Measurements from ENCODE around the gene PDIA5.

Gene PDIA5

DNA sequence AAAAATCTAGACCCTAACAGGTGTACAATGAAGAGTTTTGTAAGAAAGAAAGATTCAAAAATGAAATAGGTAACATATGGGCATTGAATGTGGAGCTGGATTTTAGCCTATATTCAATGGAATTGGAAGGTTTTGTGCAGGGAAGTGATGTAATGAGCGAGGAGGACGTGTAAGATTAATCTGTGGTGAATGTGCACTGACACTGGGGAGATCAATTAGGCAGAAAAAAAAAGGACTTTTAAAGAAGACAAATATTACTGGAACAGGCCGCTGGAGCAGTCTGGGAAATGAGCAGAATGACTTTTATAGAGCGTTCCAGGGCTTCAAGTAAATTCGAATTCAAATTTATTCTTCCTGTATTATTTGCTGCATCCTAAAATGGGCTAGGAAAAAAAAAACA, 55.2 kb downstream of the PDIA5 start:
- DNase-seq: no peak

DNA sequence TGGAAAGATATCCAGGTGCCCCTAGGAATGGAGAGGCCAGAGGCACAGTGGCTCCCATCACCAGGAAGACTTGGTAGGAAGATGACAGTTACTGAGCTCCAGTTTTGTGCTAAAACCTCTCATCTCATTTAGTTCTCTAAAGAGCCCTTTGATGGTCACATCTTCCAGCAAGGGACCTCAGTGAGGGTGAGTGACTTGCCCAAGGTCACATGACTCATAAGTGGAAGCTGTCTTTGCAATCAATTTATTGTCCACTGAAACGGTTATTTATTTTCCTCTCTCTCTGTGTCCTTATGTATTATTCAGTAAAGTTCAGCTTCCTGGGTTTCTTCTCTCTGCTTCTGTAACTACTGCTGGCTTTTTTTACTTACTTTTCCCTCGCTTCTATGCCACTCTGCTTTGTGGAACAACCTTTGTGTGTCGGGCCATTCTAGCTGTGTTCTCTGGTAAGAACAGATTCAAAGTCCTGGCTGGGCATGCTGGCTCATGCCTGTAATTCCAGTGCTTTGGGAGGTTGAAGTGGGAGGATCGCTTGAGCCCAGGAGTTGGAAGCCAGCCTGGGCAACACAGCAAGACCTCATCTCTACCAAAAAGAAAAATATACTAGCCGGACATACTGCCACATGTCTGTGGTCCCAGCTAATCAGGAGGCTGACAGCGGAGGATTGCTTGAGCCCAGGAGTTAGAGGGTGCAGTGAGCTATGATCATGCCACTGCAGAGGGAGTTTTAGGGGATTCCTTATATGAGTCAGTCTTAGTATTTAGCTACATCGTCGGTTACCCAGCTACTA, 55.9 kb downstream of the PDIA5 start:
- no peak for DNase-seq

DNA sequence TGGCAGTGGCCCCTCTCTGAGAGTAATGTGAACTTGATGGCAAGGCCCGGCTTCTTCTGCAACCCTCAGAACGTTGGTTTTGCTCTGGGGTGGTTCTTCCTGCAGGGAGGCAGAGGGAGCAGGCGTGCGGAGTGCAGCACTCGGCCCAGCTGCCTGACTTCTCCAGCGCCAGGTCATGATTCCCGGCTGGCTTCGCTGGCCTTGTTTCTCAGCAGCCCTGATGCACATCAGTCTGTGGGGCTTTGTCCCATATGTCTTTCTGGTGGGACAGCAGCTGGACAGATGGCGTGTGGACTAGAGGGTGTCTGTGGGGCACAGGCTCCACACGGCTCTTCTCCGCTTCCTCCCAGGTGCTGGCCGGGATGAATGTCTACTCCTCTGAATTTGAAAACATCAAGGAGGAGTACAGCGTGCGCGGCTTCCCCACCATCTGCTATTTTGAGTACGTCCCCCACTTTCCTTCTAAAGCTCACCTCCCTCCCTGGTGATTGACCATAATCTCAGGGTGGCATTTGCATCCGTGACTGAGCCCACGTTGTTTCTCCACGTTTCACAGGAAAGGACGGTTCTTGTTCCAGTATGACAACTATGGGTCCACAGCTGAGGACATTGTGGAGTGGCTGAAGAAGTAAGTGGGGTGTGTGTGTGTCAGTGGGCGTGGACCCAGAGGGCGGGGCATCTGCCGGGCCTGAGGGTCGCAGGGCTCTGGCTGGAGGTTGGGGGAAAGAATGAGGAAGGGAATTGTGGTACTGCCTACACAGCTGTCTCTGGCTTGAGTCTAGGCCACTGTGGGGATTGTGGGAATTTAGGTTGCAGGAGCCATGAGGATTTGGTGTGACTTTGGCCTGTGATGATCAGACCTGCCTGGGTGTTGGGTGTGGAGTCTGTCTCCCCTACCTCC, 57.1 kb downstream of the PDIA5 start:
- no peak for DNase-seq

DNA sequence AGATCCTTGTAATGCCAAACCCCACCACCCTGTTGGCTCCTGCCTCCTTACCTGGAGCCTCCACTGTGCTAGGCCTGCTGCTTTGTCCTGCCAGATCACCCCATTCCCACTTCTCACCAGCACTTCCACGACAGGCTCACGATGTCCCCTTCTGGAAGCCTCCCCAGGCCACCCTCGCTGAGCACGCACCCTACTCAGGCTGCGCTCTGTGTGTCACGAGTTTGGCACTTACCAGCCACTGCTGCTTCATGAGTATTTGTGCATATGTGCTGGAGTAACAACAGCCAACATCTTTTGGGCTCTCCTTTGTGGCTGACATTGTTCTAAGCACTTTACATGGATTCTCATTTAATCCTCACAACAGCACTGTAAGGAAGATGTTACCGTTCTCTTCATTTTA, 58.1 kb downstream of the PDIA5 start:
- no peak for DNase-seq

DNA sequence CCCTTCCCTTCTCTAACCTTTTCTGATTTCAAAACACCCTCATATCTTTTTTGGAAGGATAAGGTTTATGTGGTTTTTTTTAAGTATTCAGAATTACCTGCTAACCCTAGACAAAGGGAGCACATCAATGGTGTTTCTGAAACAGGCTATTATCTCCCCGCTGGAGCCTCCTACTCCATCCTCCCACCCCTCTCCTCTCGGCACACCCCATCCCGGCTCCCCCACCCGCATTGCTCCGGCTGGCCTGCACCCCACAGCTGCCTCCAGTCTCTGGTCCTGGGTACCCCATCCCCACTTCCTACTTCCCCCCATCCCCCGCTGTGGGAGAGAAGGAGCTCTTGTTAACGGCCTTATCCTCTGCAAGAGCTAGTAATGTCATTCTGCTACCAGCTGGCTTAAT, 59.2 kb downstream of the PDIA5 start:
- no peak for DNase-seq

DNA sequence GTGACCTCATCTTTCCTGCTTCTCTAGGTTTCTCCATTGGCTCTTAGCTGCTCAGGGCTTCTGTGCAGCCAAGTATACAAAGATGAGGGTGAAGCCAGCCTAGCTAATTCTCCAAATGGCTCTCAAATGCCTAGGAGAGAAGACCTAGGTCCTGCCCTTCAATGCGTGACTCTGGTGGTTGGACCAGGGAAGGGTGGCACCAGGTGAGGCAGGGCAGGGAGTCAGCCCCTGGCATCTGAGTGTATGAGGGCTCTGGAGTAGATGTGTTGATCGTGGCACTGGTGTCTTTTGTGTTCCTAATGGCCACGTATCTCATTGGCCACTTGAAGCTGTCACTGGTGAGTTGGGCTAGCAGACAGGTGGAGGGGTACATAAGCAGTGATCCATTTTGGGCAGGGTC, 59.8 kb downstream of the PDIA5 start:
- no peak for DNase-seq

DNA sequence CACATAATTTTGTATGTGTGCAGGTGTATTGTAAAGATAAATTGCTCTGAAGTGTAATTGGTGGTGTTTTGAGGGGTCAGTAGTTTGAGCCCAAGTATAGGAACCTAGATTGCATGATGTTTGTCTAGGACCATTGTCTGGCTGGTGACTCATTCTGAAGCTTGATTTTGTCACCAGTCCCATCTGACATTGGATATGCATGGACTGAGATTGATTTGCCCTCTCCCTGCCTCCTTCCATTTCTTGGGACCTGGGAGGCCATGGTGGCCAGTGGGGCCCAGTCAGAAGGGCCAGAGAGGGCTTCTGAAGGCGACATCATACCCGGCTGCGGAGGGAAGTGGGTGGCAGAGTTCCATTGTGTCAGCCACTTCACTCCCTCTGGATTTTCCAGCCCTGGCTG, 62.3 kb downstream of the PDIA5 start:
- no peak for DNase-seq

DNA sequence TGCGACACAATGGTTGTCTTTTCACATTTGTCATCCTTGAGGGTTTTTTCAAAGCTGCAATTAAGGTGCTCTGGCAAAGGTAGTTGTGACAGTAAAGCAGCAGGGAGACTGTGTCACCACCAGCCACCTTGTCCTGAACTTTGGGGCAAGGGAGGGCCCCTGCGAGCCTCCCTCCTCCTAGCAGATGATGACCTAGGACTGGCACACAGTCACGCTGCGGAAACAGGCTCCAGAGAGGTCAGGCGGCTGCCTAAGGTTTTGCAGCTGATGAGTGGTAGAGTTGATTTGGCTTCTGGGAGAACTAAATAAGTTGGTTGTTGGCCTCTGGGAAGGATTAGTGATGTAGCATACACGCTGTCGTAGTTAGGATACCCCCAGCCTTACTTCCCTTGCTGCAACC, 62.7 kb downstream of the PDIA5 start:
- DNase-seq: no peak

DNA sequence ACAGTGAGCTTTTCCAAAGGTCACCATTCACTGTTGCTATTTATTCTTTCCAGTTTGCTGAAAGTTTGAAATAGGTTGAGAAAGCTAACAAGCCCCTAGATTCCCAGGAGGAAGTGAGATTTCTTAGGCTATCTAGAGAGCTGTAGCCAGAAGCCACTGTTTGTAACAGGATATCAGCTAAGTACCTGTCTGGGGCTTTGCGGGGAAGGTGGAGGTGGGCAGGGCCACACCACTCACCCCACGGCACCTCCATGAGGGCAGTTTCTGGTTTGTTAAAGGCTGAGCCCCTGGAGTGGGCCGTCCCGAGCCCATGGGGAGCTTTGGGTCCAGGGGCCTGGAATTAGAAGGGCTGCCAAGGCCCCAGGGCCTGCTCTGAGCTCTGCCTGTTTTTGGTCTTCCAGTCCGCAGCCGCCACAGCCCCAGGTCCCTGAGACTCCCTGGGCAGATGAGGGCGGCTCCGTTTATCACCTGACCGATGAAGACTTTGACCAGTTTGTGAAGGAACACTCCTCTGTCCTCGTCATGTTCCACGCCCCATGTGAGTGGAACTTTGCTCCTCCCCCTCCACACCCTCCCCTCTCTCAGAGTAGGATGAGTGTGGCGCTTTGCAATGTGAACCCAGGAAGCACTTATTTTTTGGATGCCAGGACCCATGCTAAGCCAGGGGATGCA, 63.4 kb downstream of the PDIA5 start:
- no peak for DNase-seq

DNA sequence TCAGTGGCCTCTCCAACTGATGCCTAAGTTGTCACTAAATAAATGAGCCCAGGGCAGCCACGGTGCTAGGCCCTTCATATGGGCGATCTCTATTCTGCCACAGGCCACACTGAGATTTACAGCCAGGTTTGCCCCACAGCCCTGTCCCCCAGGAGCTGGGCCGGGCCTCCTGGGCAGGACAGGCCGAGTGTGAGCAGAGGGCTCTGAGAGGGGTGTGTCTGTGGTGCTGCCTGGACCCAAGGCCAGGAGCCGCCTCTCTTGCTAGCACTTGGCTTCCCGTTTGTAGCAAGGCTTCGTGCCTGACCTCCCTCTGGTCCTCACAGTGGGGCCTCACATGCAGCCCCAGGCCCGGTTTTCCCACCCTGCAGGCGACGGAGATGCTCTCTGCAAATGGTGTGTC, 67.8 kb downstream of the PDIA5 start:
- no peak for DNase-seq

DNA sequence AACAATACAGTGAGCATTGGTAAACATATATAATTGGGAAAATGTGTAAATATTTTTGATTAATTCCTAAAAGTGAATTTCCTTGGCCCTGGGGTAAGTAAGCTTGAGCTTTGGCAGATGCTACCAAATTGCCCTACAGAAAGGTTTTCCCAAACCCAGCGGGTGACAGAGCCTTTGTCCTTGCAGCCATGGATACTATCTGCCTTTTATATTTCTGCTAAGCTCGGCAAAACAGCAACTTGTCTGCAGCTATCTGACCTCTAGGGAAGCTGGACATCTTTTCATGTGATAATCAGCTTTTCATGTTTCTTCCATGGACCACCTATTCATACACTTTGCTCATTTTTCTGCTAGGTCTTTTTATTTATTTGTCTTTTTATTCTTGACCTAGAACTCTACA, 70.2 kb downstream of the PDIA5 start:
- no peak for DNase-seq

DNA sequence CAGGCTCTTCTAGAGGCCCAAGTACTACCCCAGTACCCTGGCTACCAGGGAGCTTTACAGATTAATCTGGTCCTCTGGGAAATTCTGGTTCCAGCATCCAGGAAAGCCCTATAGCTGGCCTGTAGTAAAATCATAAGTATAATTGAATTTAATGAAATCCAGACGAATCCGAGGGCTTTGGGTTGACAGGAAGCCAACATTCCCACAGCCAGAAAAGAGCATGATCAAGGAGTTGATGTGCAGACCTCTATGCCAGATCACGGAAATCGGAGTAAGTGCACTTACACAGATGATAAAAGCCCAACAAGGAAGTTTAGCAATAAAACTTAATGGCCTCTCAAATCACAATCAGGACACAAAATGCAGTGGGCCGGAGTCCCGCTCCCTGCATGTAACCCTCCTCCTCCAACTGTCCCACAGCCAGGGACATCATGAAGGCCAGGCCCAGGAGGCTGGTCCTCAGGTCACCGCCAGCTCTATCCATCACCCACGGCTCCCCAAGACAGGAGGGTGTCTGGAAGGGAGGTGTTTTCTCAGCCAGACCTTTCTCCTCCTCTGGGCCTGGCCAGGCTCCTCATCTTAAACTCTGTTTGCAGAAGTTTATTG, 72.1 kb downstream of the PDIA5 start:
- DNase-seq: no peak

DNA sequence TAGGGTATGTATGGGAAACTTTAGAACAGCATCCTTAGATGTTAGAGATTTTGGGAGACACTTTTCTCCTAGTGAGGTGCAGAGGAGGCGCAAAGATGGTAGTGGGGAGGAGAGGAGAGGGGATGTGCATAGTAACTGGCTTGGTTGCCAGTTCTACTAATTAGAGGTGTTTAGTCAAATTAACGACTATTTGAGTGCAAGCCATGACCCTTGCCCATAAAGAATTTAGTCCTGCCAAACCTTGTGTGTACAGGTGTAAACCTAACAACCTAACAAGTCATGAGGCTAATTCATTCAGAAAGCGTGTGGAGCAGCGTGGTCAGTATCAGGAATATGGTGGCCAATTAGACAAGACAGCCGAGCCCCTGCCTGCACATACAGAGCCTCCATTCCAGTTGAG, 72.7 kb downstream of the PDIA5 start:
- no peak for DNase-seq

DNA sequence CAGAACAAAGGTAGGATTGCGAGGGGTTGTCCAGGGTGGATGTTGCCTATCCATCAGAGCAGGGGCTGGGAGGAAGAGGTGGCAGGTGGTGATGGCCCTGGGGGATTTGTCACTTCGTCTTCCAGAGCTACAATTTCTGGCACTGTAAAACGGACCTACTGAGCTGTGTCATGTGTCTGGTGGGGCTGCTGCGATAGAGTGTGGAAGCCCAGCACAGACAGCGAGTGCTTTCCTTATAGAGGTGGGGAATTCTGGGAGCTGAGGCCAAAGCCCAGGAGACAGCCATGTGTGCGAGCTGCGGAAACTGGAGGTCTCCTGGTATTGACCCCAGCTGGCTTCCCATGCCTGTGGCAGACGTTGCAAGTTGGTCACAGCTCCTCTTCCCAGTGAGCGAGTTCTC, 73.7 kb downstream of the PDIA5 start:
- no peak for DNase-seq

DNA sequence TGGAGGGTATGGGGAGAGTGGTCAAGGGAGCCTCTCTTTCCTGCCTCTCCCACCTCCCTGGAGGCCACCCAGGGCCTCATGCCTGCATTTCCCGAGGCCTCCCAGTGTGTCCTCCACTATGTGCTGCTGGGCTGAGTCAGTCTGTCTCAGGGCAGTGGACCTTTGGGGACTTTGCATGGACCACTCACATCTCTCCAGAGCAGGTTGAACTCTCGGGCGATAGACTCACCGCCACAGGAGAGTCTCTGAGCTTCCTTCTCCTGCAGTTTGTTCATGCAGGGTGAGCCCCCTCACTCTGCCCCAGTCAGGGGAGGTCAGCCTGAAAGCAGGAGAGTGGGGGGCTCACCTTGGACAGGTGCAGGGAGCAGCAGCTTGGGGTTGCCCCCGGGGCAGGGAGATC, 74.5 kb downstream of the PDIA5 start:
- DNase-seq: no peak

DNA sequence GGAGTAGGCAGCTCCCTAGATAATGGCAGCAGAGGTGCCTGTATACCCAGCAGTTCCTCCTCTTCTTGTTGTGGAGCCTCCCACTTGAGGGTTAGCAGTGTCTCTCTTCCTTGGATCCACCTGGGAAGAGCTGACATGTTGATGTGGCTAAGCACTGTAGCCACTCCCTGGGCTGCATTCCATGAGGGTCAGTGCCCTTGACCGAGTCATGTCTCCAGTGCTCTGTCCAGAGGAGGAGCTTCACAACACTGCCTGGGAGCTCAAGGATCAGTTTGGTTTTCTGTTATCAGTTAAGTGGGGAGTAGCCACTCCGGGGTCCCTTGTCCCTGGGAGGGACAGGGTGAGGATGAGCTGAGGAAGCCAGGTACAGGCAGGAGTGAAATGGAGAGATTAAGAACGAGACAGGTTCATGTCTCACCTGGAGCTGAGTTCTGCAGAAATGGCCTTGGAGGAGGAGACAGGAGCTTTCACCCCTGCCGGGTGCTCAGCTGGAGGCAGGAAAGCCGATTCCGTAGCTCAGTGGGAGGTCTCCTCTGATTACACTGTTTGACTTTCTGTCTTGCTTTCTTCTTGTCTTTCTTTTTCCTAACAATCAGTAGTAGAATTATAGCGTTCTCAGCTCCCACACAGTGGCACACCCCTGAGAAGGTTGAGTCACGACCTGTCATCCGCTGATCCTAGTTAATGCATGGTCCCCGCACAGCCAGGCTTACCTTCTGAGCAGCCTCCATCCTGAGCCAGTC, 77.0 kb downstream of the PDIA5 start:
- DNase-seq: no peak

DNA sequence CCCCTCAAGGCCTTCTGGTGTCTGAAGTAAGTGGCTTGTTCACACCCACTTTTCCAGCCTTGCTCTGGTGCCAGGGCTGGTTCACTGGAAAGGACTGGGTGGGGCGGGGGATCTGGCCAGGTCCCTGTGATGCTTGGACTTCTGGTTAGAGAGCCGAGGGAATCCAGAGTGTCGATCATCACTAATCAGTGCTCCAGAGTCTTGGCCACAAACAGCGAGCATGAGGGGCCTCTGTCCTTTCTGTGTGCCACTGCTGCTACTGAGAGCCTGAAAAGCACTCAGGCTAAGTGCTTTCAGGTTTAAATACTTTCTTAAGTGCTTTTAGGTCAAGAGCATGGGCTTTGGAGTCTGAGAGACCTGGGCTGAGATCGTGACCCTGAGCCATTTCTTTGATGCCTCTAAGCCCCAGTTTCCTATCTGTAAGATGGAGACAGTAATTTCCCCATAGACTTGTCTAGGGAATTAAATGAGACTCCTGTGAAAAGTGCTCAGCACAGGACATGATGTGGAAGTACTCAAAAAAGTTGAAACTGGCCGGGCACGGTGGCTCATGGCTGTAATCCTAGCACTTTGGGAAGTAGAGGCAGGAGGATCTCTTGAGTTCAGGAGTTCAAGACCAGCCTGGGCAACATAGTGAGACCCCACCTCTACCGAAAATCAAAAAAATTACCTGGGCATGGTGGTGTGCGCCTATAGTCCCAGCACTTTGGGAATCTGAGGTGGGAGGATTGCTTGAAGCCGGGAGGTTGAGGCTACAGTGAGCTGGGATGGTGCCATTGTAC, 81.1 kb downstream of the PDIA5 start:
- no peak for DNase-seq

DNA sequence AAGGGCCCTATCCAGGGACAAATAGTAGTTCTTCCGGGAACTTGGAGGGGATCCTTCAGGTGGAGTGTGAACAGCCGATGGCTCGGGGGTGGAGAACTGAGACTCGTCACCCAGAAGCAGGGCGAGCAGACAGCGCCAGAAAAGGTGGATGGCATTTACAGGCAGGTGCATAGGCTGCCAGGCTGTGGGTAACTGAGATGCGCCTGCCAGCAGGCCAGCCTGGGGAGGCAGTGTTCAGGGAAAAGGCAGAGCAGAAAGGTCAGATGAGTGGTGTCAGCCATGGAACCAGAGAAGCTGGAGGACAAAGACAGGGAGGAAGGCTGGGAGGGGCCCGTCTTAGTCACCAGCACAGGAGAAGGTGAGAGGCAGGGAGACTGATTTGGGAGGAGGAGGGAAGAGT, 81.9 kb downstream of the PDIA5 start:
- no peak for DNase-seq

DNA sequence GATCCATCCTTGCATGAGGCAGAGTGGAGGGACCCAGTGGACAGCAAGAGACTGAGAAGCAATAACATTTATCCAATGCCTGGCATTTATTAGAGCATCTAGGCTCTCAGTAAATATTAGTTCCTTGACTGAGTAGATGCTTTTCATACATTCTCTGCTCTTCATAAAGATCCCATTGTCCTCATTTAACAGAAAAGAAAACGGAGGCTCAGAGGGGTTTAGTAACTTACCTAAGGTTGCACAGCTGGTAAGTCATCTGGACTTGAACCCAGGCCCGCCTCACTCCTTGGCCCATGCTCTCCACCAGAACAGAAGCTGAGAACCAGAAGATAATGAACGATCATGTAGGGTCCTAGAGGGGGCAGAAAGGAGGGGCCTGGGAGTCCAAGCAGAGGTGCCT, 82.7 kb downstream of the PDIA5 start:
- no peak for DNase-seq

DNA sequence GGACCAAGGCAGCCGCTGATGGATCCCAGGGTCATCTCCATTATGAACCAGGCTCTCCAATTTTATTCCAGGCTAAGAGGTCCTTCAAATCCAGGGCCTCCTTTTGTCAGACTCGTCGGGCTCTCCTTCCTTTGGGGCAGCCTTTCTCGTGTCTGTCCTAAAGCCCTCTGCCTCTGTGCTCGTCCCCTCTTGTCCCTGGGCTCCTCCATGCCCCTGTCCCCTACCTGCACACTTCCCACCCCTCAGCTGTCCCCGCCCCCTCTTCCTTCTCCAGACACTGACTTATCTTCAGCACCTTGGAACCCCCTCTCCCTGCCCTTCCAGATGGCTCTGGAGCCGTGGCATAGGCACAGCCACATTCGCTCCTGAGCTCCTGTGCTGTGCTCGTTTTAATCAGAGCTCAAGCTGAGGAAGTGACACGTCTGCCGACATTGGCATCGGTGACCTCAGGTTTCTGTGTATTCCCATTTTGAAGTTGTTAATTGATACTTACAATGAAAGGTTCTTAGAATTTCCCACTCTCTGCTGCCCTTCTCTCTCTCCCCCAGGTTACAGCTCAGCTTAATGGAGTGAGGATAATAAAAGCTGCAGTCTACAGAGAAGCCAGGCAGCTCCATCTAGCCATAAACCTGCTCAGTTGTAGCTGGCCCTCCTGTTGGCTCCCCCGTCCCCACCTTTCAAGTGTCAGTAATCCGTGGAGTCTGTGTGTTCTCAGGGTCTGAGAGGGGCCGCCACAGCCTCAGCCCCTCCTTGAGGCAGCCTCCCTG, 83.8 kb downstream of the PDIA5 start:
- DNase-seq: no peak

DNA sequence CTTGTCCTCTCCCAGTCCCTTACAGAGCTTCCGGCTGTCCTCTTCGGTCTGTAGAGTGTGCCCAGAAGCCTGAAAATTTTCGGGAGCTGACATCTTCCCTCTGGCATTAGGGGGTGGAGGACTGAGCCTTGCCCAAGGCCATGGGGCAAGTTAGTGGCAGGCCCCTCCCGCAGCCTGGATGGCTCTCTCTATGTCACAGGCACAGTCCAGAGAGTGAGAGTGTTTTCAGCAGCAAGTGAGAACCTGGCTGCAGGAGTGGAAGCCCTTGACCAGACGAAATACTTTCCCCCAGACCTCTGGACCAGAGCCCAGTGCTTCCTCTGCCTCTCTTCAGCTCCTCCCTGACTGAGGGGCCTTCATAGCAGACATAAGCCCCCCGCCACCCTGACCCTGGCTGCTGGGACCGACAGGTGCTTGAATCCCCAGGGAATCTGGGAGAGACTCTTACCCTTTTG, 84.5 kb downstream of the PDIA5 start:
- DNase-seq: no peak
